Activated T-helper 1 cell treated with anti-CD3 and anti-CD28 coated beads, Interleukin-12 subunit alpha, Interleukin-12 subunit beta, Interleukin-2, Interleukin-4 antibody, amounts not matched to agents 30 ng/mL and 10 ng/mL and 1 ng/mL, durations not matched to agents 14 hours and 24 hours and 36 hours (primary cell): ENCODE results near the gene BCL11B. TPM values are rescaled to one million over a fixed set of nuclear protein-coding genes. Genes with fewer than 3 reads are reported as not detected.

Source experiments
- DNase-seq: peaks from one replicate; pipeline ENCODE4 v3.0.0; 2021; ENCODE audit warnings: low spot score
- H3K27ac Mint-ChIP-seq: one replicate; pipeline ENCODE4 v1.8.0; 2021; ENCODE audit warnings: mild to moderate bottlenecking, mixed read lengths
- H3K27me3 Mint-ChIP-seq: one replicate; pipeline ENCODE4 v1.8.0; 2022; ENCODE audit warnings: mild to moderate bottlenecking, moderate library complexity, mixed read lengths; ENCODE audit not compliant: insufficient read depth
- H3K36me3 Mint-ChIP-seq: one replicate; pipeline ENCODE4 v1.8.0; 2021; ENCODE audit warnings: low read depth, mixed read lengths
- H3K4me1 Mint-ChIP-seq: one replicate; pipeline ENCODE4 v1.8.0; 2021; ENCODE audit warnings: low read depth, mixed read lengths
- H3K4me3 Mint-ChIP-seq: one replicate; pipeline ENCODE4 v1.8.0; 2021; ENCODE audit warnings: mild to moderate bottlenecking, moderate library complexity, mixed read lengths
- H3K9me3 Mint-ChIP-seq: one replicate; pipeline ENCODE4 v1.8.0; 2021; ENCODE audit warnings: mixed read lengths
- intact Hi-C: fragments of 100-400 bp; cut with micrococcal nuclease; formaldehyde crosslinking; loops from one replicate; pipeline ENCODE4 v1.15.1; 2024
- total RNA-seq: library from RNA; stranded (reverse); gene quantifications from 2 replicates; pipeline ENCODE4 v1.2.3, GENCODE V29; 2022

BCL11B gene
- total RNA-seq, 1 donor from 2014 or later: 45.4 TPM

DNA sequence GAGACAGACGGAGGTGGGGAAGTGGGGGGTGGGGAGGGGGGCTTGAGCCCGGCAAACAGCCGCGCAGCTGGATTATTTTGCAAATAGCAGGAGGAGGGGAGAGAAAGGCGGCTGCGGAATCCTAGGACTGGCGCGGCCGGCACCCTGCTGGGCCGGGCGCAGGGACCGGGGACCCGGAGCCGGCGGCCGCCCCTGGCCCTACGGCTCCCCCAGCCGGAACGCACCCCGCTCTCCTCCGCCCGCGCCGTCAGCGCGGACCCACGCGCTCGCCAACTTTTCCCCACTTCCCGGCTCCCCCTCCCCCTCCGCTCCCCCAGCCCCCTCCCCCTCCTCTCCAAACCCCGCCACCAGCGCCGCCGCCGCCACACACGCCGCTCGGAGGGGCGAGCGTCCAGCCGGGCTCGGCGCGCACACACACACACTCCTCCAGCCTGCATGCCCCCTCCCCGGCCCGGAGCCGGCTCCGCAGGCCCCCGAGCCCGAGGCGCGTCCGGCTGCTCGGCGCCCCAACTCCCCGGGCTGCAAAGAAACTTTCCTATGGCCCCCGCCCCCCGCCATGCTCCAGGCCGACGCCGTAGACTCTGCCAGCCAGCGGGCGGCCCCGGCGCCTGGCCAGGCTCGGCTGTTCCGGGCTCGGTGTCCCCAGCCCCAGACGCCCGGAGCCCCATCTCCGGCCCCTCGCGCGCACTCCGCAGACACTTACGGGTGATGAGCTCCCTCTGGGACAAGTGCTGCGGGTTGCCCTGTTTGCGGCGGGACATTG is 1.4 kb downstream of the BCL11B start:
- H3K4me1 Mint-ChIP-seq: peaks cover 48% of the 10 kb centered on the region
- H3K4me3 Mint-ChIP-seq: peak overlapping the region; percentile 99
- DNase-seq: no peak
- no peaks in the 10 kb centered on the region for H3K9me3 Mint-ChIP-seq
- peaks cover 4% of the 10 kb centered on the region for H3K27me3 Mint-ChIP-seq
- intact Hi-C loops: loop anchor here (5.0 kb wide), 4 partner anchors 332 to 1648 kb away; partner anchors contain the start of gene CCDC85C
- peak overlapping the region; percentile 99 for H3K27ac Mint-ChIP-seq
- peaks cover 14% of the 10 kb centered on the region for H3K36me3 Mint-ChIP-seq

DNA sequence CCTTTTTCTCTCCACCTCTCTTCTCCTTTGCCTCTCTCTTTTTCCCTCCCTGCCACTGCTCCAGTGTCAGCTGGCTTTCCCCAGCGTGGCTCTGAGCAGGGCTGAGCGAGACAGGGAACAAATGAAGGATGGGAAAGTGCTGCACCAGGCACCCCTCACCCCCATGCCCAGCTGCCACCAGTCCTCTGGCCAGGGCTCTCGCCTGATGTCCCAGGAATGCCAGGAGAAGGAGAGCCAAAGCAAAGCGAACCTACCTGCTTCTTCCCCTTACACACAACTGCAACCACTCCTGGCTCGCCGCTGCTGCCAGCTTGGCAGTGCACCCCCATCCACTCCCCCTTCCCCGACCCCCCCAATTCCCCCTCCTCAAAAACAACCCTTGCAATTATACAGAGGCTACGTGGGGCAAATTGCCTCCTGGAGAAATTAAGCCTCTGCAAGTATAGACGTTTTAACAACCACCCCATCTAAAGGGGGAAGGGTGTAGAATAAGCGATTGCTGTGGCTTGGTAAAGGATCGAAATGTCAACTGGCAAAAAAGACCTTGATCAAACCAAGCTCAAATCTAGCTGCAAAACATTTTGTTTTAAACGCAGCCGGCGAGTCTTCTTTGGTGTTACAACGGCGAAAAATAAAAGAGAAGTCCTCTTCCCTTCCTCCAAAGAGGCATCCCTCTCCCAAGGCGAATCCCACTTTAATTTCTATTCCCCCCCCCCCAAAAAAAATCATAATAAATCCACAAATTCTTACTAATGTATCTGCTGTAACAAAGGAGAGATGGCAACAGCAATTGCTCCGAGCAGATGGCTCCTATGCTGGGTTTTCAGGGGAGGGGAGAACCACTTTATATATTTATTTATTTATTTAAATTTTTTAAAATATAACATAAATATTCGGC is 2.9 kb downstream of the BCL11B start:
- H3K4me1 Mint-ChIP-seq: peaks cover 55% of the 10 kb centered on the region
- no peaks in the 10 kb centered on the region for H3K27me3 Mint-ChIP-seq
- peak overlapping the region; percentile 100 for H3K27ac Mint-ChIP-seq
- H3K4me3 Mint-ChIP-seq: peak overlapping the region; percentile 99
- no peak for DNase-seq
- intact Hi-C loops: loop anchor here (5.0 to 10.0 kb wide), 5 partner anchors 274 to 1484 kb away; no protein-coding TSS in a partner anchor
- H3K36me3 Mint-ChIP-seq: peaks cover 17% of the 10 kb centered on the region
- H3K9me3 Mint-ChIP-seq: no peaks in the 10 kb centered on the region

DNA sequence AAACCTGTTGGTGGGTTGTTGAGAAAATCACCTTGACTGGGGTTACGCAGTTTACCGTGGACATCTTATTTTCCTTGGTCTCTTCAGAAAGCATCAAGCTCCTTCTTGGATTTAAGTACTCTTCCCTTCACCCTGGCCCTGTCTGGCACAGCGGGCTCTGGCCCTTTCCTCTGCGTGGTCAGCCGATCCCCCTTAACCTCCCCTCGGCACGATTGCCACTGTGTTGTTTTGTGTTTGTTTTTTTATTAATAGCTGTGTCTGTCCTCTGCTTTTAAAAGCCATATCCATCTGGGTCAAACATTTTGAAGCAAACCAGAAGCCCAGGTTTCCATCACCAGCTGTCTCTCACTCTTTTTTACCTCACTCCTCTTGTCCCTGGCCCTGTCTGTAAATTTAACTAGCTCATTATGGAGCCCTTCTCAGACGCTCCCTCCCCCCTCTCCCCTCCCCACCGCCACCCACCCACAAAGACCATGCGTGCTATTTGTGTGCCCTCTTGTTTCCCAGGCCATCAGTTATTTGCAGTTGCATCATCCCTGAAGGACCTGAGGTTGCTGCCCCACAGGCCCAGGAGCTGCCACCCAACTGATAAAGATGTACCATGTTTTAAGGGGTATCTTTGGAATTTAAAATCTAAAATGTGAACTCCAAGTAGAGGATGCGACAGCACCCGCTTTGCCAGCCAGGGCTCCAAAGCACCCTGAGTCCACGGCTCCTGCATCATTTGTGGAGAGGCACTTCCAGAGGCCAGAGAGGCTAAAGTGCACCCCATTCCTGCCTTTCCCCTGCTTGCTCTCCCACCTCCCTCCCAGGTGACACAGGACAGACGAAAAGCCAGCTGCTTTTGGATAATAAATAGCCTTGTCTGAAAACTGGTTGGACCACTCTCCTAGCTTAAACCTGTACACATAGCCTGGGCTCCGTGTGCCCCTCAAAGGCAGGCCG is 3.9 kb downstream of the BCL11B start:
- Mint-ChIP-seq H3K9me3 (no peaks in the 10 kb centered on the region), H3K27me3 (no peaks in the 10 kb centered on the region), H3K27ac (peak overlapping the region; percentile 100), H3K36me3 (peaks cover 19% of the 10 kb centered on the region), H3K4me1 (peaks cover 65% of the 10 kb centered on the region), H3K4me3 (peak overlapping the region; percentile 99)
- intact Hi-C loops: loop anchor here (2.0 to 10.0 kb wide), 7 partner anchors 273 to 1483 kb away; no protein-coding TSS in a partner anchor
- no peak for DNase-seq

DNA sequence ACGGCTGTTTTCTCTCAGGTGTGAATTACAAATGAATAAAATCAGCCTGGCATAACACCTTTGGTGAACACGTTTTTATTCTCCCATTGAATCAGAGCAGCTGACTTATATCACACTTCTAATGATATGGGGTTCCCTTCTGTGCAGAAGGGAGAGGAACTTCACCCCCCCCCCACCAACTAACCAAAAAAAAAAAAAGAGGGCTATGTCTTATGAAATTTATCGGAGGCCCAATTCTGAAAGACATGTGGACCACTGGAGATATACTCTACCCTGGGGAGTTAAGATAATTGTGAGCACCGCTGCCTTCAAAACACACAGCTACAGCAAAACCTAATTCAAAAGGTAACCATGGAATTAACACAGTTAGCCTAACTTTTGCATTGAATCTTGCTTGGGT is 4.6 kb downstream of the BCL11B start:
- intact Hi-C loops: loop anchor here (2.0 to 10.0 kb wide), 7 partner anchors 273 to 1483 kb away; no protein-coding TSS in a partner anchor
- H3K27ac Mint-ChIP-seq: peak overlapping the region; percentile 100
- no peak for DNase-seq
- no peaks in the 10 kb centered on the region for H3K9me3 Mint-ChIP-seq
- peaks cover 24% of the 10 kb centered on the region for H3K36me3 Mint-ChIP-seq
- H3K27me3 Mint-ChIP-seq: no peaks in the 10 kb centered on the region
- peaks cover 66% of the 10 kb centered on the region for H3K4me1 Mint-ChIP-seq
- H3K4me3 Mint-ChIP-seq: peak overlapping the region; percentile 99

DNA sequence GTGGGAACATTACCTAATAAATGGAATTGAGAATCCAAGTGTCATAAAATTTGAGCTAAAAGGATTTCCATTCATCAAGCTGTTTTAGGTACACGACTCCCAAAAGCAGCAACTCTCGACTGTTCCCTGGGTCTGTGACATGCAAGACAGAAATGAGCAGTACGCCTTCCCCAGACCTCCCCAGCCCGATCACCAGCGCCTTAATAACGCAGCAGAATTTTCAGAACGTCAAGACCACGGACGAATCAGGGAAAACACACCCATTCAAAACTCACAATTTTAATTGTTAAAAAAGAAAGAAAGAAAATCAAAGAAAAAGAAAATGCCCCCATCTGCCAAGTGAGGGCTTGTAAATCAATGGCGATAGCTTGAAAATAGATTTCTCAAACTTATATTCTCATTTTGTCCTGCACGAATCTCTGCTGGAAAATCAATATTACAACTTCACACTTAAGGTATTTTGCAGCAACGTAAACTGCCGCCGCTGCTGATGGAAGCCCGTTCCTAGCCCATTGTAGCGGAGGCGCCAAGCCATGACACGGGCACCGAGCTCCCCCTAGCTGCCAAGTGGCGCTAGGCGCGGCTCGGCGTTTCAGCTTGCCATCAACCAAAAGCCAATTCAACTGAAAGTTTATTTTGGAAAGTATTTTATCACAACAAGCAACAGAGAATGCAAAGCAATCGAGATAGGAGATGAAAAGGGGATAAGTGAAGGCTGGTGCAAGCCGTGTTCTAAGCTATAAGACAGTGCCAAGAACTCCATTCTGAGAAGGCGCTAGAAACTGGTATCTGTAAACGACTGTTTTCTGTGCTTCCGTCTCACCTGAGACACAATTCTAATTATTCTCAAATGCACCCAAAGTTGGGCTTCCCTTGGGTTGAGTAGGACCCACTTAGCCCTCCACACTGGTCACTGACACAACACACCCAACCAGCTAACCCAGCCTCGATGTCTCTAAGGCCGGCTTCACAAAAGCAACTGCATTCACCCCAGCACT is 5.5 kb downstream of the BCL11B start:
- Mint-ChIP-seq H3K27ac (peak overlapping the region; percentile 100), H3K36me3 (peaks cover 25% of the 10 kb centered on the region)

DNA sequence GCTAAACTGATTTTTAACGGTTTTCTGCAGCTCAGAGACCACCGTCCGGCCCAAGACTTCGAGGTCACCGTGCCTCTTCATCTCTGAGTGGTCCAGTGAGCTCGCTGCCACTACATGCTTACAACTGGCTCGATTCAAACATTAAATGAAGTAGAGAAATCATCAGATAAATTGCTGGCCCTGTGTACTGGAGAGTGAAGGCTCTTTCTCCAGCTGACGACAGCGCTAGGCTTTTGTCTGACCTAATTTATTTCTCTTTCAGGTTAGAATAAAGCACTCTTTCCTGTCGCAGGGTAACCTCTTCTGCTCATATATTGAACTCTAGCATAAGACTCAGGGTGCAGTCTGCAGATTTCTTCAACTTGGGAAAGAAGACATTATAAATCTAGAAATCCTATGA is 6.4 kb downstream of the BCL11B start:
- H3K4me1 Mint-ChIP-seq: peaks cover 81% of the 10 kb centered on the region
- H3K36me3 Mint-ChIP-seq: peaks cover 29% of the 10 kb centered on the region
- intact Hi-C loops: loop anchor here (5.0 to 10.0 kb wide), 5 partner anchors 271 to 1481 kb away; no protein-coding TSS in a partner anchor
- peak overlapping the region; percentile 100 for H3K27ac Mint-ChIP-seq
- no peaks in the 10 kb centered on the region for H3K27me3 Mint-ChIP-seq
- H3K9me3 Mint-ChIP-seq: no peaks in the 10 kb centered on the region
- peak overlapping the region; percentile 99 for H3K4me3 Mint-ChIP-seq
- DNase-seq: no peak

More for the DNA sequence above, 5.5 kb downstream of the BCL11B start:
- H3K9me3 Mint-ChIP-seq: no peaks in the 10 kb centered on the region
- no peaks in the 10 kb centered on the region for H3K27me3 Mint-ChIP-seq
- peaks cover 72% of the 10 kb centered on the region for H3K4me1 Mint-ChIP-seq
- intact Hi-C loops: loop anchor here (1.0 to 10.0 kb wide), 9 partner anchors 77 to 1482 kb away; no protein-coding TSS in a partner anchor
- peak overlapping the region; percentile 99 for H3K4me3 Mint-ChIP-seq
- peak; percentile 82 for DNase-seq

DNA sequence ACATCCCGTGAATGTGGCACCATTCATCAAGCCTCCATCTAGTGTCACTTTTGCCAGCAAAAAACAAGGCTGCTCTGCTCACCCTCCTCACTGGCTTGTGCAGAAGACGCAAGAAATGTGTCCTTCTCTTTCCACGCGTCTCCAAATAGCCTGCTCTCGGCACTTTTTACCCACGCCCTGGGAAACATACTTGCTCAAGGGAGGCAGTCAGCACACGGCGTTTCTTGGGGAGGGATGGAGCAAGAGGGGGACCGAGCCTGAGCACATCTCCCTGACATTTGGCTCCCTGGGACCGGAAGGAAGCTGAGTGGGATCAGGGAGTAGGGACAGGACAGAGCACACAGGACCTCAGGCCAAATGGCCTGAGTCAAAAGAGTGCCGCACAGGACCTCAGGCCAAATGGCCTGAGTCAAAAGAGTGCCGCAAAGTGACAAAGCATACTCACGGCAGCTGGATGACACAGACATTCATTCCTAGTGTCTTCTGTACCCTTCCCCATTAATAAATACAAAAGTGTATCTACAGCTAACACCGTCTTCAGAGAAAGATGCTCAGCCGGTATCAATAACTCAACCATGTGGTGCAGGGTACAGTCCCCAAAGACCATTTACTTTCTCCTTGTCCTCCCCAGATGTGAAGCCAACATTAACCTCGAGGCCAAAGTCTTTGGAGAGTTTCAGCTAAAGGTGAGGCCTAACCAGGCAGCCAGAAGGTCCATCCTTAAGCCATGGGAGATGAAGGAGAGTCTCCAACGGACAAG is 7.1 kb downstream of the BCL11B start:
- peak overlapping the region; percentile 100 for H3K27ac Mint-ChIP-seq
- H3K36me3 Mint-ChIP-seq: peaks cover 26% of the 10 kb centered on the region
- DNase-seq: no peak
- peaks cover 88% of the 10 kb centered on the region for H3K4me1 Mint-ChIP-seq
- intact Hi-C loops: loop anchor here (5.0 to 10.0 kb wide), 6 partner anchors 270 to 1973 kb away; no protein-coding TSS in a partner anchor
- H3K9me3 Mint-ChIP-seq: no peaks in the 10 kb centered on the region
- no peaks in the 10 kb centered on the region for H3K27me3 Mint-ChIP-seq
- peak overlapping the region; percentile 99 for H3K4me3 Mint-ChIP-seq

DNA sequence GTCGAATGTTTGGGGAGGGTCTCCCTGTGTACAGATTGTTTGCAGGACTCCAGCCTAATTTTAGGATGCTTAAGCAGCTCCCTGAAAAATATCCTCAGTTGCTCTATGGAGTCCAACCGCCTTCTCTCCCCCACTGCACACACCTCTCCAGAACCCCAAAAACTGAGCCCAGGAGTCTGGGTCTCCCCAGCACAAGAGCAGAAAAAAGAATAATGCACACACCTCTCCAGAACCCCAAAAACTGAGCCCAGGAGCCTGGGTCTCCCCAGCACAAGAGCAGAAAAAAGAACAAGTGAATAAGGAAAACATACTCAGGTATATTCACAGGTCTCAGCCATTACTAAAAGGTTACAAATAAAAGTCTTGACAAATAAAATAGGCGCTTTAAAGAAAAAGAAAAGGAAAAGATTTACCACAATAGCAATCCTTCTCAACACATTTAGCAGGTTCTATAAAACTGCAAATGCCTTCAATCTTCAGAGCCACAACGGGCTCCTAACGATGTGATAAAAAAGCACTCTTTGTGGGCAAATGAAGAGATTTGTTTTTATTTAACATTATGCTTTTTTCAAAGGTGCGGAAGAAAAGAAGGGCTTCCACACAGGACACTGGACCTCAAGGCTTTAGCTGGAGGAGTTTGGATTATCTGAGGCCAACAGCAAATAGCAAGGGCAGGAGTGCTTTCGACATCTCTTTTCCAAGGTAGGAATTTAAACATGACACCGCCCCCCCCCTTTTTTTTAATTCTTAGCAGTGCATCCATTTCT is 8.2 kb downstream of the BCL11B start:
- no peak for DNase-seq
- H3K36me3 Mint-ChIP-seq: peaks cover 26% of the 10 kb centered on the region
- peak overlapping the region; percentile 99 for H3K4me3 Mint-ChIP-seq
- intact Hi-C loops: loop anchor here (5.0 to 10.0 kb wide), 4 partner anchors 269 to 1971 kb away; no protein-coding TSS in a partner anchor
- H3K9me3 Mint-ChIP-seq: no peaks in the 10 kb centered on the region
- peak overlapping the region; percentile 100 for H3K27ac Mint-ChIP-seq
- H3K4me1 Mint-ChIP-seq: peaks cover 97% of the 10 kb centered on the region
- H3K27me3 Mint-ChIP-seq: no peaks in the 10 kb centered on the region

DNA sequence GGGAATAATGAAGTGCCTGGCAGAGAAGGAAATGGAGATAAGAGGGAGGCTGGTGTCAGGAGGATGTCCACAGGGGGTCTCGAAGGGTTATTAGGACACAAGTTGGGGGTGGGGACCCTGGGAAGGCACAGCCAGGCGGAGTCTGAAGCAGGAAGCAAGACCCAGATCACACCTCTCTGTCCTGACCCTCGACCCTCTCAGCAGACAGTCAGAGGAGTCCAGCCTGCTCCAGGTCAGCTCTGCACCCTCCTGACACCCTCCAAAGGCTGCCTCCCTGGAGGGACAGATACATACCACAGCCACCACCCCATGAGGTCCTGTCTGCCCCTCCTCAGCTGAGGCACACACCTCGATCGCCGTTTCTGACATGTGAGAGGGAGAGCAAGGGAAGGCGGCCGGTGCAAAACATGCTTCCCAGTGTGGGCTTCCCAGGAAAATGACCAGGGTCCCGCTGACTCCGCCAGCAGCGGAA is 9.0 kb downstream of the BCL11B start:
- peaks cover 28% of the 10 kb centered on the region for H3K36me3 Mint-ChIP-seq
- peak overlapping the region; percentile 99 for H3K4me3 Mint-ChIP-seq
- H3K27ac Mint-ChIP-seq: peak overlapping the region; percentile 100
- no peaks in the 10 kb centered on the region for H3K9me3 Mint-ChIP-seq
- DNase-seq: no peak
- intact Hi-C loops: loop anchor here (1.0 to 10.0 kb wide), 6 partner anchors 9 to 1971 kb away; partner anchors contain the start of gene BCL11B
- H3K4me1 Mint-ChIP-seq: peaks cover 97% of the 10 kb centered on the region
- no peaks in the 10 kb centered on the region for H3K27me3 Mint-ChIP-seq
